A549 treated with AZD9567 at 1 μM for 4 hours (cell line): ENCODE results near the gene PEX11A. TPM values are rescaled to one million over a fixed set of nuclear protein-coding genes. Genes with fewer than 3 reads are reported as not detected.

Experiments
- total RNA-seq: library from RNA; stranded (reverse); fragments of 200-300 nt; extraction: Qiagen RNA extraction; gene quantifications from 5 replicates; pipeline ENCODE4 v1.2.3, GENCODE V29; 2022; ENCODE audit not compliant: insufficient read depth

PEX11A gene, protein sequence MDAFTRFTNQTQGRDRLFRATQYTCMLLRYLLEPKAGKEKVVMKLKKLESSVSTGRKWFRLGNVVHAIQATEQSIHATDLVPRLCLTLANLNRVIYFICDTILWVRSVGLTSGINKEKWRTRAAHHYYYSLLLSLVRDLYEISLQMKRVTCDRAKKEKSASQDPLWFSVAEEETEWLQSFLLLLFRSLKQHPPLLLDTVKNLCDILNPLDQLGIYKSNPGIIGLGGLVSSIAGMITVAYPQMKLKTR
- total RNA-seq: 5.0 to 7.9 TPM (median 6.7 TPM) in 5 replicates

DNA sequence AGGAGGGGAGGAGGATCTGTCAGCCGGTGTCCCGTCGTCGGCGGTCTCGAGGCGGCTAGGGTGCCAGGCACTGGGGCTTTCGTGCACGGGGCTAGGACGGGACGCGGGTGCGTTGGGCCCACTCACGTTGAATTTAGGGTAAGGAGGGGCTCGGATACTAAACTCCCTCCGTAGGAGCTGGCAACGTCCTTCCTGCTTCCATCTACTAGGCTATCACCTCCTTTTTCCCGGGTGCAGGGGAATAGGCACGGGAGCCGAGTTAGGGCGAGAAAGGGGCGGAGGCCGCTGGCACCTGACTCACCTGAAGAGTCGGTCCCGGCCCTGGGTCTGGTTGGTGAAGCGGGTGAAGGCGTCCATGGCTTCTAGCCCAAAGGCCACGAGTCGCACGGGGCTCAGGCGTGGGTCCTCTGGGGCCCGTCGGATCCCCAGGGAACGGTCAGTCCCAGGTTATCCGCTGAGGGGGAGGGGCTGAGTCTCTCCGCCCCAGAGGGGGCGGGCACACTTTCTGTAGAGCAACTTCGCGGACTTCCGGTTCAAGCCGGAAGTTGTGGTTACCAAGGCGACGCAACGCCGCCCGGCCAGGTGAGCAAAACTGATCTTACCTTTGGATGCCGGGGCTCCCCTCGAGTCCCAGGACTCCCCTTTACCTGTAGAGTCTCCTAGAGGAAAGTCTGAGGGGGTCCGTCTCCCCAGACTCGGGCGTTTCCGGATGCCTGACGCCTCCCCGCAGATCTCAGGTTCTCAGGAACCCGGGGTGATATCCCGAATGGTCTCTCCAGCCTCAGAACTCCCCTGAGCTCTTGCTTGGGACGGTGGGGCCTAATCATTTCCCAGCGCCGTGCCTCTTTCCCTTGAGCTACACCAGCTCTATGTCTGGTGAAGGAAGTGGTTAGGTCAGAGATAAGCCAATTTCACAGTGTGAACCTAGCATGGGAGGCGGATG, at the start of gene PEX11A, which contains the start of gene WDR93:
Gene PEX11A, minus strand, starts transcription at position 479 of the 943 bp plus-strand sequence. Its CDS starts 122 bp downstream, at position 357.
Gene WDR93, plus strand, starts transcription at position 536 of the 943 bp plus-strand sequence. CDS start 10,936 bp downstream, outside the sequence.

DNA sequence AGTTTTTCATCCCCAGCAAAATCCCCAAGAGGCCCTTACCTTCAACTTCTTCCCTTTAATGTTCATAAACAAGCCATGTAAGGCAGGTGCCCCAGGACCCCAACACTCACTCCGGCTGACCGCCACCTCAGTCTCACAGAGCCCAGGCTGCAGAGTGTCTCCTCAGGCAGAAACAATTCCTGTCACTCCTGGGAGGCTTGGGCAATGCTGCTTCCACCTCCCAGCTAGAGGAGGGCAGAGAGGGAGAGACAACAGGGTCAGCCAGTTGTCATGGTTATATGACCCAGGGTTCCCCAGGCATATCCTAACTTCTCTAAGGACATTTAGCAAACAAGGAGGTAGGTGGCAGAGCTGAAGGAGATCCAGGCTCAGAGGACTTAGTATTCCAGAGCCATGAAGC, 11.3 kb downstream of the PEX11A start, which contains the start of gene PLIN1:
Gene PLIN1, minus strand, starts transcription at position 156 of the 400 bp plus-strand sequence. CDS start 1,878 bp downstream, outside the sequence.

DNA sequence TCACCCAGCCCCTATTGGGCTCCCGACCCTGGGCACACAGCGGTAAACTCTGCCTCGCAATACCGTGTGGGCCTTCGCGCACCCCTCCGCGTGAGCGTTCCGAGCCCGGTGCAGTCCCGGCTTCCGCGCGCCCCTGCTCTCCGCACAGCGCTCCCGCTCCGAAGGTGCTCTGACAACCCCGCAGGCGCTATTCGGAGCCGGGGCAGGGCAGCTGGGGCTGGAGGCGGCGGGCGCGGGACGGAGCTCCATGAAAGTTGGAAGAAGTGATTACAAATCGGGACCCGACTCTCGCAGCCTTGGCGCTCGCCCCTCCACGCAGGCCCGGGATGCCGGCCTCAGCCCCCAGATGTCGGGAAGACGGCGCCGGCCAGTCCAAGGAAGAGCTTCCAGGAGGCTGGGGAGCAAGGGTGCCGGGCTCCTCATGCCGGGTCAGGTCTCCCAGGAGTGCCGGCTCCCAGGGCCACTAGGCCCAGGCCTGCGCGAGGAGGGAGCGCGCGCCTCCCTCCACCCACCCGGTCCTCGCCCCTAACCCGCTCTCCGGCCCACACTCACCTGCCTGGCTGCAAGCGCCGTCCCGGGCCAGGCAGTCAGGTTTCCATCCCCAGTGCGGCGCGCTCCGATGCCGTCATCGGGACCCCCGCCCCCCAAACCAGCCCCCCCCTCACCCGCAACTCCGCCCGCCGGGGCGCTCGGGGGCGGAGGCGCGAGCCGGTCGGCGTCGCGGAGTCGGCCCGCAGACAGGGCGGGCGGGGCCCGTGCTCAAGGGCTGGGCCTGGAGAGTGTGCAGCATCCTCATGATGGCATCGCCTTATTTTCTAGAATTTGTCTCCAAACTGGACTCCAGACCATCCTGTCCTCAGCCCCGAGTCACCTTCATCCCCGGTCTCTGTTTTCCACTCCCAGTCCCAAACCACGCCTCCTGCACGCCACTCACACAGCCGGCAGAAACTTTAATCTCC, 35.4 kb downstream of the PEX11A start, which contains the start of gene KIF7:
Gene KIF7, minus strand, starts transcription at position 621 of the 959 bp plus-strand sequence. CDS start 2,537 bp downstream, outside the sequence.

Other genes with a start within 250 kb of the PEX11A start
- gene RHCG, start 194.2 kb downstream of the PEX11A start, total RNA-seq: 33.6 to 48.8 TPM (median 40.5 TPM) in 5 replicates
- 12.1 to 14.2 TPM (median 12.5 TPM) in 5 replicates for gene TICRR, start 115.3 kb downstream of the PEX11A start, total RNA-seq
- gene KIF7, start 35.3 kb downstream of the PEX11A start, total RNA-seq: 1.8 to 4.2 TPM (median 4.1 TPM) in 5 replicates
- 0.08 to 0.20 TPM (median 0.10 TPM) in 4 of 5 replicates, not detected in the other for gene PLIN1, start 11.4 kb downstream of the PEX11A start, total RNA-seq
- gene WDR93, start 57 bp upstream of the PEX11A start, total RNA-seq: 0.09 to 0.22 TPM (median 0.13 TPM) in 4 of 5 replicates, not detected in the other
- 4.7 to 6.2 TPM (median 5.5 TPM) in 4 of 5 replicates, not detected in the other for gene MESP1, start 60.5 kb upstream of the PEX11A start, total RNA-seq
- 0.28 to 0.50 TPM (median 0.38 TPM) in 4 of 5 replicates, not detected in the other for gene MESP2, start 85.6 kb upstream of the PEX11A start, total RNA-seq
- gene ANPEP, start 124.1 kb upstream of the PEX11A start, total RNA-seq: 46.9 to 63.8 TPM (median 50.8 TPM) in 5 replicates
- gene AP3S2, start 203.2 kb upstream of the PEX11A start, total RNA-seq: 35.1 to 59.3 TPM (median 40.9 TPM) in 5 replicates
- gene ARPIN, start 222.2 kb upstream of the PEX11A start, total RNA-seq: 10.1 to 15.8 TPM (median 12.0 TPM) in 5 replicates